GM19455 (cell line): ENCODE results near the gene UNG.
A peak's percentile ranks its signal among the peaks of the same experiment; 100 is the strongest.

Experiments used
- ATAC-seq: cut with Tn5 transposase; IDR thresholded peaks from one replicate; pipeline ENCODE4 v1.9.1; 2021; ENCODE audit not compliant: unreplicated experiment

The UNG gene

DNA sequence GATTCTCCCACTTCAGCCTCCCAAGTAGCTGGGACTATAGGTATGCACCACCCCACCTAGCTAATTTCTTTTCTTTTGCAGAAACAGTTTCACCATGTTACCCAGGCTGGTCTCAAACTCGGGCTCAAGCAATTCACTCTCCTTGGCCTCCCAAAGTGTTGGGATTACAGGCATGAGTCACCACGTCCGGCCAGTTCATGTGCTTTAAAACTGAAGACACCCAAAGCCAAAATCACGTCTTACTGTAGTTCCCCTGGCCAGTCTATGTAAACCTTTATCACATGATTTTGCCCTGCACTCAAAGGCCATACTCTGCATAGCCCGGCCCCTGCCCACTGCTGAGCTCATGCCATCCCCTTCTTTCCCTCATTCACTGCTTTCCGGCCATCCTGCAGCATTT lies 8.6 kb upstream of the UNG start:
- no peak for ATAC-seq

GRCh38 chr12:109089683-109090082 lies 7.7 kb upstream of the UNG start:
- no peak for ATAC-seq

- no peak for ATAC-seq
Measured at GRCh38 chr12:109092497-109093021, 4.8 kb upstream of the UNG start.

DNA sequence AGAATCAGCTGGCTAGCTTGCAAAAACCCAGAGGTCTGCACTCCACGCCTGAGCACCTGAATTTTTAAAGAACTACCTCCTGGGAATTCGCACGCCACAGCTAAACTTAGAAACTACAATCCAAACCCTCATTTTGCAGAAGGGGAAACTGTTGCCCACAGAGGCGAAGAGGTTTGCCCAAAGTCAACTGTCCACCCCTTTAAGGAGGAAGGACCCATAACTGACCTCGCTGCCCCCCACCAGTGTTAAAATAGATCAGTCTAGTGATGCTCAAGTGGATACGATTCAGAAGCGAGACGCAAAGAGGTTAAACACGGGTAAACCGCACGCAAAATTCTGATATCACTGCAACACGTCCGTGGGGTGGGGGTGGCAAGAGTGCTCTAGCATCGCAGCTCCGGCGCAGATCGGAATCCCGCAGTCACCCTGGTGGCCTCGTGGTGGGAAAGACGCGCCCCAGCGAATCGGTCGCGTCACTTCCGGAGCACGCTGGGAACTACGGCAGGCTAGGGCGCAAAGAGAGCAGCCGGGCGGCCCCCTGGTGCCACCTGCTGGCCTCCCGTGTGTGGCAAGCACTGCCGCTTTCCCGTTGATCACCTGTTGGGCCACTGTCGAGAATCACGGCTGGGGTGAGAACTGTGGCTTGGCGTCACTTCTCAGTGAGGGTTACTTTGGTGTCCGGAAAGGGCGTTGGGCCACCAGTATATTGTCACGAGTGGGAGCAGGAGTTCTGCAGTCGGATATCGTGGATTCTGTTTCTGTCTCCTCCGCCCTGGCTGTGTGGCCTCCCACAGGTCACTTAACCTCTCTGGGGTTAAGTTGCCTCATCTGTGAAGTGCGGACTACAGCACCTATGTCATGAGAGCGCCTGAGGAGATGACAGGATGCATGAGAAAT lies 4.1 kb upstream of the UNG start, which contains the start of gene ALKBH2:
Gene ALKBH2, minus strand, starts transcription at position 451 of the 897 bp plus-strand sequence. CDS start 686 bp downstream, outside the sequence.
- ATAC-seq, result peak; percentile 48

DNA sequence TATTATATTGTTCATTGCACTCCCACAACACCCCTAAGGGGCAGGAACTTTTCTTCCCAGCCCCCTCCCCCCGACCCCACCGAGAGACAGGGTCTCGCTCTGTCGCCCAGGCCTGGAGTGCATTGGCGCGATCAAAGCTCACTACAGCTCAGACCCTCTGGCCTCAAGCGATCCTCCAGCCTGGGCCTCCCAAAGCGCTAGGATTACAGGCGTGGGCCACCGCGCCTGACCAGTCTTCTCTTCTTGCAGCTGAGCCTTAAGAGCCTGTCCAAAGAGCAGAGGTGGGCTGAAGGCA lies 310 bp upstream of the UNG start:
- no peak for ATAC-seq

GRCh38 chr12:109098183-109098604 lies 797 bp downstream of the UNG start:
- ATAC-seq, result peak; percentile 30

DNA sequence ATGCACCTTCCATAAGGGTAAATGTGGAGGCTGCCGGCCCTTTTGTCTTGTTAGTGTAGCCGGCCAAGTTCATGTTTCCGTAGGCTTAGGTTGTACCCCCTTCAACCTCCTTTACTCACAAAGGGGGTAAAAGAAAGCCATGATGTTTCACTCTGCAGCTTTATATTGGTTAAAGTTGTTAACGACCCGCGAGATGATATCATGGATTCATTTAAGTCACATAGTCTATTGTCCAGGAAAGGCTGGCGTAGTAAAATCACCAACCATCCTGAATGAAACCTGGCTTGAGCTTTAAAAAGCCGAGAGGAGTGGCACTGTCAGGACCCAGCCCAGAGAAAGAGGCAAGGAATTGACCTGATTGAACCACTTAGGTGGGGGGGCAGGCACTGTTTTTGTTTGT lies 1.3 kb downstream of the UNG start:
- ATAC-seq, result no peak

DNA sequence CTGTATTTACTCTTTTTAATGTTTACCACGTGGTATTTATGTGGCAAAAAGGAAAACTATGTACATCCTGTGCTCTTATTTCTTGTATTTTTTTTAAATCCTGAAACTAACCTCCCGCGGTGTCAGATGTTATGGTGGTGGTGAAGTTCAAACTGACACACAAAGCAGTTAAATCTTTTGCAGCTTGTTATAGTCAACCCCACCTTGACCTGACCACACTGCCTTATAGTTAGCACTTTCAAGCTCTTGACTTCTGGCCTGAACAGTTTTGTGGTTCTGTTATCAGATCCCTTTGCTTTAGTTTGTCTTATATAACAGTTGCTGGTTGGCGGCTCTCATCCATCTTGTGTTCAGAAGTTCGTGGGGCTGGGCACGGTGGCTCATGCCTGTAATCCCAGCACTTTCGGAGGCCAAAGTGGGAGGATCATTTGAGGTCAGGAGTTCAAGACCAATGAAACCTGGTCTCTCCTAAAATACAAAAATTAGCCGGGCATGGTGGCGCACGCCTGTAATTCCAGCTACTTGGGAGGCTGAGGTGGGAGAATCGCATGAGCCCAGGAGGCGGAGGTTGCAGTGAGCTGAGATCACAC lies 2.1 kb downstream of the UNG start:
- ATAC-seq, result no peak

GRCh38 chr12:109100741-109101140 lies 3.3 kb downstream of the UNG start:
- ATAC-seq, result no peak

GRCh38 chr12:109102491-109102890 lies 5.1 kb downstream of the UNG start:
- no peak for ATAC-seq

GRCh38 chr12:109105176-109105575 lies 7.8 kb downstream of the UNG start:
- no peak for ATAC-seq

- no peak for ATAC-seq
Measured at GRCh38 chr12:109109746-109110350, 12.5 kb downstream of the UNG start.

- peak; percentile 85 for ATAC-seq
Measured at GRCh38 chr12:109110988-109111495, 13.6 kb downstream of the UNG start.

DNA sequence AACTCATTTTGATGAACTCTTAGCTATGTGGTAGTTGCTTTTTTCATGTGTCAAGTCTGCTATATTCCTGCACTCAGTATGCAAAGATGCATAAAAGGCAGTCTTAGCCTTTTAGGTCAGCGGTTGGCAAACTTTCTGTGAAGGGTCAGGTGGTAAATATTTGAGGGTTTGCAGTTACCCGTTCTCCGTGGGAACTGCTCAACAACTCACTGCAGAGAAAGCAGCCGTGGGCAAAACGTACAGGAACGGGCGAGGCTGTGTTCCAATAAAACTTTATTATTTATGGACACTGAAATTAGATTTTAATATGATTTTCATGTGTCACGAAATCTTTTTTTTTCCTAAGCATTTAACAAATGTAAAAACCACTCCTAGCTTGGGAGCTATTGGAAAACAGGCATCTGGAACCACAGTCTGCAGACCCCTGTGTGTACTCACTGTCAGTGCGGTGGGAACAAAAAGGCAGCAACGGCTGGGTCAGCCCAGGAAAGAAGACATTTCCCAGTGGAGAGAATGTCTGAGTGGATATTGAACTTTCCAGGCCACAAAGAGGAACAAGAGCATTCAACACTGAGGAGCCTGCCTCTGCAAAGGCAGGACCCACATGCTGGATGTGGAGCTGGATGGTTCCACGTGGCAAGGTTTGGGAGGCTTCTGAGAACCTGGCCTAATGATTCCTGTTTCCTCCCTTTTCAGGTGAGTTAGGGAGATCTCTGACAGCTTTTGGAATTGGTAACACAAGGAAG lies 15.5 kb downstream of the UNG start:
- no peak for ATAC-seq

GRCh38 chr12:109113661-109114321 lies 16.4 kb downstream of the UNG start:
- ATAC-seq, result no peak

DNA sequence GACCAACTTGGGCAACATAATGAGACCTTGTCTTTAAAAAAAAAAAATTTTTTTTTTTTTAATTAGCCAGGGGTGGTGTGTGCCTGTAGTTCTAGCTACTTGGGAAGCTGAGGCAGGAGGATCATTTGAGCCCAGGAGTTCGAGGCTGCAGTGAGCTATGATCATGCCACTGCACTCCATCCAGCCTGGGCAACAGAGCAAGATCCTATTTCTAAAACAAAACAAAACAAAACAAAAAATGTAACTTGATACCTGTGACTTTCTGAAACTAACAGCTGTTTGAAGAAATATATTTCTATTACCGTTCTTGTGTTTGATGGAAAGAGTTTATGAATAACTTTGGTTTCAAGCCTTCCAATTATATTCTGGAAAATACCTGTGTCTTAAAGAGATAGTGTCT lies 17.2 kb downstream of the UNG start:
- no peak for ATAC-seq

DNA sequence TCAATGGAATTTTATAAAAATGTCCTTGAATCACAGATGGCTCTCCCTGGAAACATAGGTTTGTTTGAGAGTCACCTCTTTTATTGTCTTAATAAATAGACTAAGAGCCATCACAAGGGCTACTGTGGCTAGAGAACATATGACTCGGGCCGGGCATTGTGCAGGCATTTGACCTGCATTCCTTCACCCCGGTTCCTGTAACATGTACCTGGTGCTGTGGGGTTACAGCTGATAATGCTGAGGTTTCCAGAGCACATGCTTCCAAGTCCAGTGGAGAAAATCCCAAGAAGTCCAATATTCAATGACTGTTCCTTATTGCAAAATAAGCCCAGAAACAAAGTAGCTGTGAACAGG lies 18.0 kb downstream of the UNG start:
- no peak for ATAC-seq

DNA sequence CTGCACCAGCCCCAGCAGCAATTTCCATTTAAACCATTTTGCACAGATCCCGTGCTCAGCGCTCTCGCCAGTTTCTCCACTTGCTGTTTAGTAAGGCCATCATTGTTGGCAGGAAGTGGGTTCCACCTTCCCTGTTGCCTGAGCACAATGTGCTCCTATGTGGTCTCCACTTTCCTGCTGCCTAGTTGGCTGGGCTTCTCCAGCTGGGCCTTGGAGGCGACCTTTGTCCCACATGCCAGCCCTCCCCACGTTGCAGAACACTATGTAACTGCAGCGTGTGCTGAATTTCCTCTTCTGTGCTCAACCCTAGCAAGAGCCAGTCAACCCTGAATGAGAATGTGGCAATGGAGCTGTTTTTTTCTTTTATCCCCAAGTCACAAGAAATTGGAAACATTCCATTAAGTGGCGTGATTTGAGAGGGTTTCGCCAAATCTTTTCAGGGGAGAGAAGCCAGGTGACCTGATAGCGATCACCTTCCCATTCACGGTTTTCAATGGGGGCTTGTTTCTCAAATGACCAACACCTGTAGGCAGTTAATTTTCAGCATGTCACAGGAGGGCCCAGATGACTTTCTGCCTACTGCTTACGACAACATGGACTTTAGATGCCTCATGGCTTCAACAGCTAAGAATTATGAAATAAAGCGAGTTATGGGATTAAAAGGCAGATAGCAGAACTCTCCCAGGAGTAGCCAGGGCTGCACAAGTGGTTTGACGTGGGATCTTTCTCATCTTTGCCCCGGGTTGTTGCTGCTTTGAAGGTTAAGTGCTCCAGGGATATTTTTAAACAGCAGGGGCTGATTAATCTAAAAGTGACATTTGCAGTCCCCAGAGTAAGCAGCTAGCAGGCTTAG lies 18.6 kb downstream of the UNG start, which contains the start of gene ACACB:
Gene ACACB, plus strand, starts transcription at position 830 of the 853 bp plus-strand sequence. CDS start 22,819 bp downstream, outside the sequence.
- ATAC-seq, result no peak

DNA sequence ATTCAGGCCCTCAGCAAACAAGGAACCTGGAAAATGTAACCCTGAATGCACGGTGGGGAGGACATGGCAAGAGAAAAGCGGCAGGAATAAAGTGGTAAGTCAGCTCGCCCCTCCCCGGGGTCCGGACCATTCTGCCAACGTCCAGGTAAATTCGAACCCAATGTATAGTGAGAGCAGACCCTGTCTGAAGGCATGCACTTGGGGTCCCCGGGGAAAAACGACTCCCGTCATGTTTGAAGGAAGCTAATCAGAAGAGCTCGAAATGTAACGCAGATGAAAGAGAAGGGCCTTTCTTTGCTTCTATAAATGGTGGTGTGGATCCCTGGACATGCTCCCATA lies 19.2 kb downstream of the UNG start:
- ATAC-seq, result no peak

DNA sequence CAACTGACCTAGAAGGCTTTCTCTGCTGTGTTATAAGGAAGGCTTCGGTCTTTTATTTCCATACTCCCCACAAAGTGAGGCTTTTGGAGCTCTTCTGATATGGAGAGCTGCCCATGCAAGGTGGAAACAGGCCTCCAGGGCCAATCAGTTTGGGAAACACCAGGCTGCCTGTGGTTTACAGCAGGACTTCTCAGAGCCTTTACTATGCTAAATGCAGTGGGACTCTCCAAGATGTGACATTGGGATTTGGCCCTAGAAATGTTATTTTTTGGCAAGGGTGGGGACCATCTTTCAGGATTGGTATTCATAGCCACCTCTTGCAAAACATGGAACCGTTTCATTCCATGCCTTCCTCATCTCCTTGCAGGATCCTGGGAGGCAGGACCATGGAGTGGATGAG lies 22.7 kb downstream of the UNG start:
- no peak for ATAC-seq
